Inflammatory macrophage (primary cell): ENCODE measurements around the gene AFAP1L1.
"Not testable (repeated sequence)": the region's sequence is repeated elsewhere in the genome, so short reads cannot be mapped to it uniquely, and the experiment has no call there.

Experiments
- DNase-seq, 2 donors: peaks; one replicate each; pipeline ENCODE4 v3.0.0-alpha.2; 2020 to 2022

AFAP1L1 gene

GRCh38 chr5:149375434-149375833 is 103.8 kb downstream of the AFAP1L1 start:
- no peak for DNase-seq

DNA sequence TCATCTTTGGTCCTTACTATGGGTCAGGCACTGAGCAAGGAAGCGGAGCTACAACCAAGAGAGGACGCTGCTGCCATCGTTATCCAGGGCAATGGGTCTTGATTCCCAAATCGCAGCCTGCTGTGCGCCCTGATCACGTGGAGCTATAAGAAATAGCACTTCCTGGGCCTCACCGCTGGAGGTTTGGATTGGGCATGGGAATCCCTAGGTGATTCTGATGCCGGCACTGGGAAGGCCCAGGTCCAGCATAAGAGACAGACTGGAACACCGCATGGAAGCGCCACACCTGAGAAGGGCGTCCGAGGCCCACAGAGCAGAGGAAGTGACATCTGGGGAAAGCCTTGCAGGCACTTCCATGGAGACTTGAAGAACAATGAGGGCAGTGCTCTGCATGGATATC is 104.4 kb downstream of the AFAP1L1 start:
- DNase-seq, result no peak

DNA sequence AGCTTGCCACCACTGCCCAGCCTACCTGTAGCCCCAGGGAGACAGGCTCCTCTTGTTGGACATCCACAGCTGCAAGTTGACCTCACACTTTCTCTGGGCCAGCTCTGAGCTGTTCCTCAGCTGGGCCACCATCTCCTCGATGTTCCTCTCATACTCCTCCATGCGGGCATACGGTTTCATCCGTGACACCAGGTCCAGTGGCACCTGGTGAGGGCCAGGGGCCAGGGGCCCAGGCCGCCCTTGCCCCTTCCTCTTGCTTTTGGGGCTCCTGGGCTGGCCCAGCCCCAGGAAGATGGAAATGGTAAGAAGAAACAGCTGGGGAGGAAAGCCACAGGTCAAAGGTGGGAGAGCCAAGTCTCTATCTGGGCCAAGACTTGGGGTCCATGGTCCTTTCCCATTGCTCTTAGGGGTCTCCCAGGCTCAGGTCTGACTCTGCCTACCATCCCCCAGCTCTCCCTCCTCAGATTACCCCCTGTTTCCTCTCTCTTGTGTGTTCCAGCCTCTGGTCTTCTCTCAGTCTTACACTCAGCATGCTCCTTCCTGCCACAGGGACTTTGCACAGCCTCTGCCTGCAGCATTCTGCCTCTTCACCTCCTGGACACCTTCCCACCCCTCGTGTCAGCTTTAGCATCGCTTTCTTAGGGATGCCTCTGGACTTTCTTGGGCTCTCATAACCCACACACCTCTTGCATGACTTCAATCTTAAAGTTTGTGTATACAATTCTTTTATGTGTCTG is 105.2 kb downstream of the AFAP1L1 start:
- DNase-seq, result no peak

GRCh38 chr5:149378241-149378820 is 106.7 kb downstream of the AFAP1L1 start:
- DNase-seq, result no peak

GRCh38 chr5:149379177-149379761 is 107.6 kb downstream of the AFAP1L1 start, which contains the start of gene IL17B:
TSS of gene IL17B (minus strand) at chr5:149379292. CDS start at chr5:149379225, 67 bp downstream.
- no peak for DNase-seq

- DNase-seq, result no peak
Measured at GRCh38 chr5:149379818-149380374, 108.2 kb downstream of the AFAP1L1 start.

DNA sequence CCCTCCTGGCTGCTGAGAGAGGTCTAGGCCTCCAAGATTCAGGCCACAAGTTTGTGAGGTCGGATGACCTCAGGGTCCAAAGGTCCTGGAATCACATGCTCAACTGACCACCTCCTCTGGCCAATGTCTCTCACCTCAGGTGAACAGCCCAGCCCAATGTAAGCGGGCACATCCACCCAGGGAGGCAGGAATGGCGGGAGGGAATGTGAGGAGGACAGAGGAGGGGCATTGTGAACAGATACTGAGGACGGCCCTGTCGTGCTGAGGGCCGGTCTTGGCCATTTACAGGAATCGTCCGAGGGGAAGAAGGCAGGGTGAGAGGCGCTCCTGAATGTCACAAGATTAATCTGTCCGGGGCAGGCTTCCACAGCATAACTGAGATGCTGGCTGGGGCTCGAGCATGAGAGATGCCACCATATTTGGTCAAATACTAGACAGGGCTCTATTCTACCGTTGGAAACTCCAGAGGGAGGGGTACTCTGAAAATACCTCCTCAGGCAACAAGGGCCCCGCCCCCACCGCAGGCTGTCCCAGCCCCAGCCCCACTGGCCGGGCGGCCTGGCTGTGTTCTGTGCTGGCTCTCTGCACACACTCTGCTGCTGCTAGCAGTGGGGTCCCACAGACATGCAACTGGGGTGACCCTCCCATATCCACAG is 108.9 kb downstream of the AFAP1L1 start:
- no peak for DNase-seq

DNA sequence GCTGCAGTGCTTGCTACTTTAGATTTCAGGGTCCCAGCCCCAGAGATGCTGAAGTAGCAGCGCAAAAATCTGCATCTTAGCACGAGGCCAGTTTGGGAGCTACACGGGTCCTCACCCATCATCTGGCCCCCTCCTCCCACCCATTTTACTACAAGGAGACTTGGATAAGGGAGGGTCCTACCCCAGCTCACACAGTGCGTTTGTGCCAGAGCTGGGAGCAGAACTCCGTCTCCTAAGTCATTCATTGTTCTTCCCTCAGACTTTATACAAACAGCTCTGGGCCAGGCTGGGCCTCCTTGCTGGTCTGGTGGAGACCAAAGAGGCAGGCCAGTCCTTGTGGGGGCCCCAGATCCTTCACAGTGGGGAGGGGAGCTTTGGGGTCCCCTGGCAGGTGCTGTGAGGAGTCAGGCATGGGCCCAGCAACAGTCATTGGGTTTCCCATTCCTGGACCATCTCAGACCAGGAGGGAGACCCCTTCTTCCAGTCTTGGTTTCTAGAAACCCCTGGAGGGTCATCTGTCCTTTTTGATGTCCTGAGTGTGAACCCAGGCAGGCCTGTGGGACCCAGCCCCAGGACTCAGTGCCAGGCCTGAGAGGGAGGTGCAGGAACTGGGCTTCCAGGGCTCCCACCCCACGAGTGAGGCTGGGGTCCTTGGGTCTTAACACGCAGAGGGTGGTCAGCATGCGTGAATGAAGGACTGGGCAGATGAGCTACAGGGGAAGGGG is 109.8 kb downstream of the AFAP1L1 start:
- no peak for DNase-seq

GRCh38 chr5:149381986-149382338 is 110.3 kb downstream of the AFAP1L1 start:
- peak; percentile 68 to 69 for DNase-seq

DNA sequence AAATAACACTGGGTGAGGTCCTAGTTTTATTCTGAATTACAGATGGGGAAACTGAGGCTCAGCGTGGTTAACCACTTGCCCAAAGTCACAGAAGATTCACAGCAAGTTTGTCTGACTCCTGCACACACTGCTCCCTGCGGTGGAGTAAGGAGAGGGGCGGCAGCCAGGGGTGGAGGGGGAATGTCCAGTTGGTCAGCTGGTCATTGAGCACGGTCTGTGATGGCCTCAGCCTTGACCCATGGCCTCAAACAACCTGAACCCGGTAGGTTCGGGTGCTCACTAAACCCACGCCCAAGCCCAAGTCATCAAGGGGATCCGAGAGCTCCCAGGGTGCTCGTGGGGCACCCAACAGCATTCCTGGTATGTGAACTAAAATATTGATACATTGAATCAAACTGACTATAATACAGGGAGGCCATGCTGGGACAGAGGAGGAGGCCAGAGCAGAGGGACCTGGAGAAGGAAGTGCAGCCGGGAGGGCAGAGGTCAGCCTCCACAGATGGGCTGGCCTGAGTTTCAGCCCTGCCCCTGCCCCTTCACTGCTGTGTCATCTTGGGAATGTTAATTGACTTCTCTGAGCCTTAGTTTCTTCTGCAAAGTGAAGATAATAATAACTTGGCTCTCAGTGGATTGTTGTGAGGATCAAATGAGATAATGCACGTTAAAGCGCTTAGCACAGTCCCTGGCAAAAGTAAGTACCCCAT is 111.0 kb downstream of the AFAP1L1 start:
- no peak for DNase-seq

DNA sequence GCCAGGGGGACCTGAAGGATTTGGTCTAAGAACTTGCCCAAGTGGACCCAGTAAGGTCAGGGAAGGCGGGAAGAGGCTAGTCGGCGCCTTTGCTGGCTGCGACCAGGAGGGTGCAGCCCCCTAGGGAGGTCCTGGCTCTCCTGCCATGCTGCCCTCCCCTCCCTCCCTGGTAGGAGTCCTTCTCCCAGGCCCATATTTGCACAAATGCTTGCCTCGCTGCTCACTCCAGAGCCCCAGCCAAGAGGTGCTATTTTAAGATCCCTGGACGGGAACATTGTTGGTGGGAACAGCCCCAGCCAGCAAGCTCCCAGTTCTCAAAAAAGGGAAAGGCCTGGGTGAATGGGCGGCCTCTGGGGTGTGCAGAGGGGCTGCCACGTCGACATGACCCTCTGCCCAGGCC is 111.7 kb downstream of the AFAP1L1 start:
- DNase-seq, result no peak

DNA sequence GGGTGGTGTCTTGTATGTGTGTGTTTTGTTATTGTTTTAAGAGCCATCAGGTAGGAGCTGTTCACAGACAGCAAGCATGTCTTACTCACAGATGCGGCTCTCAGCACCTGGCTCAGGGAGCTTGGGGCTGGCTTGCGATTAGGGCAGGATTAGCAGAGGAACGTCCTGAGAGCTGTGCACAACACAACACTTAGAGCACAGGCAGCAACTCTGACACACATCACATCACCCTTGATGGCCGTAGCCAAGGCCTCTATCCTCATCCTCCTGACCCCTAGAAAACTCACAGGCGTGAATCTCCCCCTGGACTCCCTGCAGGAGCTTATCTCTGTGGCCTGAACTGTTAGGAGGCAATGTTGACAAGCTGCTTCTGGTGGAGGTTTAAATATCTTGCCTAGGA is 114.5 kb downstream of the AFAP1L1 start:
- no peak for DNase-seq

DNA sequence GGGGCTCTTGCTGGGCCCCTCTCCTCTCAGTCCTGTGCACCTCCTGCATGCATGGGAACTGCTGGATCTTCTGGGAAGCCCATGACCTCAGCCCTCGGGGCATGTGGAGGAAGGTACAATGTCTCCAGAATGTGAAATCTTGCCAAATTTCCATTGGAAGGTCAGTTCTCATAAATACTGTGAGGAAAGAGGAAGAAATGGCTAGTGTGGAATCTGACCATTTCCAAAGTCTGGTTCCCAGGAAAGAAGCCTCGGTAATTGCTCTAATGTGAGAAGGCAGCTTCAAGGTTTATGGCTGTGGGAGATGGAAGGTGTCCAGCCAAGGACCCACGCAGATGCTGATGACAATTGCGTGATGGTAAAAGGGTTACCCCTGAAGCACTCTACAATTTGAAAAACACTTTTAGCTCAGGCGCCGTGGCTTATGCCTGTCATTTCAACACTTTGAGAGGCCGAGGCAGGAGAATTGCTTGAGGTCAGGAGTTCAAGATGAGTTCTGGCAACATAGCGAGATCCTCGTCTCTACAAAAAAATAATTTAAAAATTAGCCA is 115.5 kb downstream of the AFAP1L1 start:
- no peak for DNase-seq

- DNase-seq, result no peak
Measured at GRCh38 chr5:149387982-149388381, 116.3 kb downstream of the AFAP1L1 start.

DNA sequence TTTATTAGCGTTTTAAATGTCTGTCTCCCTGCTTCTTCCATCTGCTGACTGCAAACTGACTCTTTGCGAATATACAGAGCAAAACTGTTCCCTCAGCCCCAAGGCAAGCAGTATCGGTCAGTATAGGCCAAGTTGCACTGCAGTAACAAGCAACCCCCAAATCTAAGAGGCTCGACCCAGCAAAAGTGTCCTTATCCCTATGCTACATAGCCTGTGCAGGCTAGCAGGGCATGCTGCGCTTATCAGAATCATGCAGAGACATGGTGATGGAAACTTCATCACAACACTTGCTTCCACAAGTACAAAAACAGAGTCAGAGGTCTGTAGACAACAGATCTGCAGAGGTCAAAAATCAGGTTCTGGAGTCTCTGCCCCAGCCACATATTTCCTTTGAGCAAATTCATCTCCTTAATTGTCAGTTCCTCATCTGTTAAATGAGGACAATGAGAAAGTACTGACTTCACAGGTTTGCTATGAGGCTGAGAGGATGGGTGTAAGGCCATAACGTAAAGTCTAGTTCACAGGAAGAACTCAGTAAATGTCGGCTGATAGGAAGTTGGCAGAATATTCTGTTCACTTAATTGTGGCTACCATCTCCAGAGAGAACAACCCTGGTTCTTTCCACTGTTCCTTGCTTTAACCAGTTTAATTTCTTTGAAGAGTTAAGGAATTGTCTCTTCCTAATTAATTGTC is 117.0 kb downstream of the AFAP1L1 start:
- DNase-seq, result no peak

DNA sequence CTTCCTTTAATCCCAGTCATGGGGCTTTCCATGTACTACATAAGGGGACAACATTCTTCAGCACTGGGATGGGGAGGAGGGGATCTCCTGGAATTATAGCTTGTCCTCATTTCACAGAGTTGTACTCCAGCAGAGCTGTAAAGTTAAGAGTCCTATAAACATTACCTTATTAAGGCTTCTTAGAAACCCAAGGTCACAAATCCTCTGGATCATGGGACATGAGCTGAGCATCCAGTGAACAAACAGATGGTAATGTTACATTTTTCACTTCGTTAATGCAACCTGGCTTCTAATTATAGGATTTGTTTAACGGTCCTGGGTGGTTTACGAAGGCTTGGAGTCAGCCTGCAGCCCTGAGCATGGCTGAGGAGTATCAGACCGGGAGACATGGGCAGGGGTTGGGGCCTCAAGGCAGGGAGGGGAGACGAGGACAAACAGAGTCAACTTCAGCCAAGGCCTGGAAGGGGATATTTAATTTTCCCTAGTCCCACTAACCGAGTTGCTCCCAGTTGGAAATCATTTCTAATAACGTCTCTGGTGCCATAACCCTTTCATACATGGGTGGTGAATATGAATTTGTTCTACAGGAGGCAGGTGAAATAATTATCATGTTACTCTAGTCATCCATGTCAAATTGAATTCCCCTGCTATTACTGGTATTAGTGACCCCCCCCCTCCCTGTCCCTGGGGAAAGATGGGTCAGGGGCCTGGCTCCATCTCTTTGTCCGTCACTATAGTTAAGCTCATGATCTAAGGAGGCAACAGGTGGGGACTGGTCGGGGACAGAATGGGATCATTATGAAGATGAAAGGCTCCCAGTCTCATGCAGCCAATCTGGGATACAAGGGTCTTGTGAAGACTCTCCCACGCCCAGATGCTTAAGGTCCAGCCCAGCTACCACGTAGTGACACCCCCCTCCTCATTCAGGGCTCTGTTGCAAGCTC is 118.2 kb downstream of the AFAP1L1 start:
- DNase-seq, result no peak

DNA sequence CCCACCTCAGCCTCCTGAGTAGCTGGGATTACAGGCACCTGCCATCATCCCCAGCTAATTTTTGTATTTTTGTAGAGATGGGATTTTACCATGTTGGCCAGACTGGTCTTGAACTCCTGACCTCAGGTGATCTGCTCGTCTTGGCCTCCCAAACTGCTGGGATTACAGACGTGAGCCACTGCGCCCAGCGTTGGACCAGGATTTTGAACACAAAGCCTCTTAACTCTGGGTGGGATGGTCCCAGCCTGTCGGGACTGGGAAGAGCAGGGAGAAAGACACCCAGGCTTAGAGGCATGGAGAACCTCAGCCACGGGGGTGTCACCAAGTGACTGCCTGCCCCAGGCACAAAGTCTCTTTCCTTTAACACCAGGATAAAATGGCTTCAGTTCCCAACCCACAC is 119.4 kb downstream of the AFAP1L1 start:
- not testable (repeated sequence) for DNase-seq
